Bronchial epithelial cell (primary cell): ENCODE data around the gene LSM3. TPM values are rescaled to one million over a fixed set of nuclear protein-coding genes. Genes with fewer than 3 reads are reported as not detected.
A peak's percentile ranks its signal among the peaks of the same experiment; 100 is the strongest.

Experiments
- DNase-seq: peaks from one replicate; pipeline ENCODE4 v3.0.0-alpha.2; 2010; ENCODE audit warnings: low read depth
- FAIRE-seq: peaks from 2 replicates; lab custom pipeline; 2011; peaks lifted over from hg19 to GRCh38; lab: Jason Lieb, UNC
- H3K27me3 ChIP-seq: 2 replicates; pipeline ENCODE4 v1.5.1; 2011; ENCODE audit warnings: low read length; ENCODE audit not compliant: control insufficient read depth, insufficient read depth
- H3K36me3 ChIP-seq: 2 replicates; pipeline ENCODE4 v1.5.1; 2011; ENCODE audit warnings: low read length; ENCODE audit not compliant: control insufficient read depth, insufficient read depth
- H3K4me3 ChIP-seq: 2 replicates; pipeline ENCODE4 v1.5.1; 2011; ENCODE audit warnings: mild to moderate bottlenecking, low read depth, low read length, control low read depth
- total RNA-seq: library from RNA; depleted of rRNA; stranded (reverse); fragments of >200 nt; gene quantifications from 2 replicates; pipeline ENCODE4 v1.2.1, GENCODE V29; 2014
- TF ChIP-seq, protein P1 (sequence below): IDR thresholded peaks from 2 replicates; pipeline ENCODE4 v1.5.1; 2011; ENCODE audit warnings: mild to moderate bottlenecking, moderate library complexity, low read length, control low read depth, inconsistent platforms; ENCODE audit not compliant: insufficient read depth, severe bottlenecking

The LSM3 gene
- total RNA-seq, 1 donor from 2014 or later: 6.6 TPM

DNA sequence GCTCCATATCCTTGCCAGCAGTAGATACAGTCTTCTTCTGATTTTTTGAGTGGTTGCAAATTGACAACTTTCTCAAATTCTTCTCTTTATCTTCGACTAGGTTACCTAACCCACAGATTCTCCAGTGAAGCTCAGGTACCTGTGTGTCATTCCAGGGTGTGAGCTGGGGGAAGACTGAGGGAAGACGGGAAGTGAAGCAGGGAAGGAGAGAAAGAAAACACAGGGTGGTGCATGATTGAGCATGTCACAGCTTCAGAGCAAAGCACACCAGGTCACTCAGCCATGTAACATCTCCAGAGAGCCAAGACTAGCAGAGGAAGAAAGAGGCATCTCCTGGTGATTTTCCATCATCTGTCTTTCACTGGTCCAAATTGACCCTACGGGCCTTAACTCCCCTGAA, 67.2 kb downstream of the LSM3 start:
- FAIRE-seq (peak; percentile 7), DNase-seq (peak; percentile 8)
- TF ChIP-seq, protein P1, sequence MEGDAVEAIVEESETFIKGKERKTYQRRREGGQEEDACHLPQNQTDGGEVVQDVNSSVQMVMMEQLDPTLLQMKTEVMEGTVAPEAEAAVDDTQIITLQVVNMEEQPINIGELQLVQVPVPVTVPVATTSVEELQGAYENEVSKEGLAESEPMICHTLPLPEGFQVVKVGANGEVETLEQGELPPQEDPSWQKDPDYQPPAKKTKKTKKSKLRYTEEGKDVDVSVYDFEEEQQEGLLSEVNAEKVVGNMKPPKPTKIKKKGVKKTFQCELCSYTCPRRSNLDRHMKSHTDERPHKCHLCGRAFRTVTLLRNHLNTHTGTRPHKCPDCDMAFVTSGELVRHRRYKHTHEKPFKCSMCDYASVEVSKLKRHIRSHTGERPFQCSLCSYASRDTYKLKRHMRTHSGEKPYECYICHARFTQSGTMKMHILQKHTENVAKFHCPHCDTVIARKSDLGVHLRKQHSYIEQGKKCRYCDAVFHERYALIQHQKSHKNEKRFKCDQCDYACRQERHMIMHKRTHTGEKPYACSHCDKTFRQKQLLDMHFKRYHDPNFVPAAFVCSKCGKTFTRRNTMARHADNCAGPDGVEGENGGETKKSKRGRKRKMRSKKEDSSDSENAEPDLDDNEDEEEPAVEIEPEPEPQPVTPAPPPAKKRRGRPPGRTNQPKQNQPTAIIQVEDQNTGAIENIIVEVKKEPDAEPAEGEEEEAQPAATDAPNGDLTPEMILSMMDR: no peak
- no peak overlapping the region for H3K4me3 ChIP-seq
- no peaks in the 10 kb centered on the region for H3K36me3 ChIP-seq
- H3K27me3 ChIP-seq: no peaks in the 10 kb centered on the region

DNA sequence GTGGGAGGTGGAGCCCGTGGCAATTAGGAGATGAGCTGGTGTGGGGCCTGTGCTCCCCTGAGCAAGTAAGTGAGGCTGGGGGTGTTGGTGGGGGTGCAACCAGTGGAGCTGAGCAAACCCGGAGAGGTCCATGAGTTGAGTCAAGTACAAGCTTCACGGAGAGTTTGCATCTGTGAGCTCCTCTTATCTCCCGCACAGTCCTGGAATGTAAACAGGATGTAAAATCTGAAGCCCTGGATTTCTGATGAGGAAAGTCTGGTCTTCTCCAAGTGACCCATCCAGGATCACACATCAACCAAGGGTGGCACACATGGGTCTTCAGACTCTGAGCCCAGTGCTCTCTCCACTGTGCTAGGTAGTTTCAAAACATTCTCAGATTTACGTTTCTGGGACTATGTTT, 67.8 kb downstream of the LSM3 start:
- FAIRE-seq (no peak), DNase-seq (no peak)
- Histone ChIP-seq H3K36me3 (no peaks in the 10 kb centered on the region), H3K27me3 (no peaks in the 10 kb centered on the region), H3K4me3 (no peak overlapping the region)
- TF ChIP-seq, protein P1: no peak

DNA sequence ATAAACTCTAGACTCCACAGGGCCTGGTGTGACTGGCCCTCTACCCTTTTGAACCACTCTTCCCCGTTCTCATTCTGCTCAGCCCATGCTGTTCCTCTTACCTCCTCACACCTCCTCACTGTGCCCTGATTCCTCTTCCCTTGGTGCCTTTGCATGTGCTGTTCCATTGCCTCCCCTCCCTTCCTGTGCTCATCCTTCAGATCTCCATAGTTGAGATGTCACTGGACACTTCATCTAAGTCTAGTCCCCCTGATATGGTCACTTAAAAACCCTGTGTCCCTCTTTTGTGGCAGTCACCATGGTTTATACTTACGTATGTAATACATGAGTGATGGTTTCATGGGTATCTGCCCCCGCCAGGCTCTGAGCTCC, 69.8 kb downstream of the LSM3 start:
- no peak for FAIRE-seq
- Histone ChIP-seq H3K27me3 (no peaks in the 10 kb centered on the region), H3K4me3 (no peak overlapping the region), H3K36me3 (no peaks in the 10 kb centered on the region)
- no peak for DNase-seq
- TF ChIP-seq, protein P1: no peak

DNA sequence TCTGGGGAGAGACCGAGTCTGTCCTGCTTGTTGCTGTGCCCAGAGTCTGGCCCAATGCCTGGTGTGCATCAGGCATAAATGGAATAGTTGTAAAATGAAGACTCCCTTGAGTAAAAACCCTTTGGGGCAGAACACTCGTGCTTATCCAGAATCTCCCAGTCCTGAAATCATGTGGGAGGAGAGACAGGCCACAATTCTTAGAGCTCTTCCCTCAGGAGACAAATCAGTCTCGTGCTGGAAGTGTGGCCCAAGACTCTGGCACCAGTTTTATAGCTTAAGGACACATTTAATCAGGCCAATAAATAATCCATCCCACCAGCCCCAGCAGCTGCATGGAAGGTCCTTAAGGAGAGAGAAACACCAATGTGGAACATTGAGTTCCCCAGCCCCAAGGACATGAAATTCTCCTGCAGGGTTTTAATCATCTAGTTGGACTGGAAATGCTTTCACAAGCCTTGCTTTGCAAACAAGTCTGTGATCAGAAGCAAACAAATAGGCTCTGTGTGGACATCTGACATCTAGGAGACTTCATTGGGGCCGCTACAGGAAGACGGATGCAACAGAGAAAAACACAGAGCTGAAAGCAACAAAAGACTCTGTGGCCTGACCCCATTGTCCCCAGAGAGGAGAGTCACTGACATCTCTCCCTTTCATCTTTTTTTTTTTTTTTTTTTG, 70.4 kb downstream of the LSM3 start:
- no peak for DNase-seq
- H3K4me3 ChIP-seq: no peak overlapping the region
- H3K27me3 ChIP-seq: no peaks in the 10 kb centered on the region
- no peaks in the 10 kb centered on the region for H3K36me3 ChIP-seq
- TF ChIP-seq, protein P1: no peak
- FAIRE-seq: no peak

Other genes starting within 250 kb of the LSM3 start
- 23.6 and 32.1 TPM in 2 replicates for gene CHCHD4, start 53.9 kb upstream of the LSM3 start, total RNA-seq
- gene TMEM43, start 53.8 kb upstream of the LSM3 start, total RNA-seq: 88.5 and 105 TPM in 2 replicates
- gene XPC, start 216 bp upstream of the LSM3 start, total RNA-seq: 25.3 and 33.4 TPM in 2 replicates
- gene SLC6A6, start 223.8 kb downstream of the LSM3 start, total RNA-seq: 4.6 and 13.2 TPM in 2 replicates